Brain microvascular endothelial cell (primary cell): ENCODE results near the gene DDAH1.

ENCODE experiments used
- DNase-seq: peaks from one replicate; pipeline ENCODE4 v3.0.0-alpha.2; 2020
- H3K27ac ChIP-seq: fragments of 250-450 bp; sonication (Bioruptor Pico); 2 replicates; pipeline ENCODE4 v1.5.1; 2020; ENCODE audit warnings: mild to moderate bottlenecking, moderate library complexity
- H3K27me3 ChIP-seq: fragments of 250-450 bp; sonication (Bioruptor Pico); replicated peaks from 2 replicates; pipeline ENCODE4 v1.5.1; 2020; ENCODE audit warnings: mild to moderate bottlenecking
- H3K36me3 ChIP-seq: fragments of 250-450 bp; sonication (Bioruptor Pico); replicated peaks from 2 replicates; pipeline ENCODE4 v1.5.1; 2020; ENCODE audit warnings: mild to moderate bottlenecking
- H3K4me3 ChIP-seq: 2 replicates; pipeline ENCODE4 v1.5.1; 2011; ENCODE audit warnings: low read depth, mild to moderate bottlenecking, control low read depth, low read length, moderate library complexity
- CTCF ChIP-seq: IDR thresholded peaks from 2 replicates; pipeline ENCODE4 v1.5.1; 2011; ENCODE audit warnings: low read depth, mild to moderate bottlenecking, moderate library complexity, low read length, control low read depth, inconsistent platforms; ENCODE audit errors: missing control alignments
- in situ Hi-C: cut with HindIII; loops from 2 replicates; pipeline ENCODE4 v1.10.0; 2017; ENCODE audit warnings: low sequenced_read_pairs, low pct_ligation_motif_present

The DDAH1 gene

GRCh38 chr1:85407746-85408377, 57.1 kb downstream of the DDAH1 start:
- Histone ChIP-seq H3K27ac (peak overlapping the region; percentile 97), H3K27me3 (no peaks in the 10 kb centered on the region), H3K4me3 (no peak overlapping the region), H3K36me3 (no peaks in the 10 kb centered on the region)
- in situ Hi-C loops, result no loop called here
- no peak for DNase-seq
- TF ChIP-seq CTCF, result no peak

GRCh38 chr1:85406887-85407533, 57.9 kb downstream of the DDAH1 start:
- TF ChIP-seq CTCF, result no peak
- in situ Hi-C loops, result no loop called here
- H3K4me3 ChIP-seq, result no peak overlapping the region

GRCh38 chr1:85406081-85406480, 58.9 kb downstream of the DDAH1 start:
- peak overlapping the region; percentile 97 for H3K27ac ChIP-seq
- no peak for DNase-seq

More at GRCh38 chr1:85406887-85407533, 57.9 kb downstream of the DDAH1 start:
- DNase-seq, result peak; percentile 92
- Histone ChIP-seq H3K27ac (peak overlapping the region; percentile 97), H3K27me3 (no peaks in the 10 kb centered on the region), H3K36me3 (no peaks in the 10 kb centered on the region)

GRCh38 chr1:85404408-85404807, 60.6 kb downstream of the DDAH1 start:
- in situ Hi-C loops, result no loop called here

More at GRCh38 chr1:85406081-85406480, 58.9 kb downstream of the DDAH1 start:
- H3K36me3 ChIP-seq, result no peaks in the 10 kb centered on the region
- H3K4me3 ChIP-seq, result no peak overlapping the region
- no peak for TF ChIP-seq CTCF
- in situ Hi-C loops, result no loop called here
- H3K27me3 ChIP-seq, result no peaks in the 10 kb centered on the region

GRCh38 chr1:85398391-85399064, 66.4 kb downstream of the DDAH1 start:
- in situ Hi-C loops, result no loop called here

More at GRCh38 chr1:85404408-85404807, 60.6 kb downstream of the DDAH1 start:
- no peaks in the 10 kb centered on the region for H3K27me3 ChIP-seq
- H3K36me3 ChIP-seq, result no peaks in the 10 kb centered on the region
- no peak for TF ChIP-seq CTCF
- H3K4me3 ChIP-seq, result no peak overlapping the region
- no peak overlapping the region for H3K27ac ChIP-seq
- no peak for DNase-seq

More at GRCh38 chr1:85398391-85399064, 66.4 kb downstream of the DDAH1 start:
- Histone ChIP-seq H3K27me3 (no peaks in the 10 kb centered on the region), H3K4me3 (no peak overlapping the region), H3K36me3 (no peaks in the 10 kb centered on the region), H3K27ac (peak overlapping the region; percentile 5)
- peak; percentile 35 for TF ChIP-seq CTCF
- peak; percentile 23 for DNase-seq
